ENCODE measurements around the gene COL2A1. TPM values are rescaled to one million over a fixed set of nuclear protein-coding genes. Genes with fewer than 3 reads are reported as not detected.
"Not testable (repeated sequence)": the region's sequence is repeated elsewhere in the genome, so short reads cannot be mapped to it uniquely, and the experiment has no call there.

The COL2A1 gene
- polyA plus RNA-seq, 4 donors: 0.19 to 65.7 TPM; not detected in 2

GRCh38 chr12:47965581-47965980 is 38.7 kb downstream of the COL2A1 start:
- Histone ChIP-seq H3K4me3 (ENCODE audit: low read depth in 1 of 3, low read length in 3 of 3) (no peak overlapping the region), H3K27me3 (ENCODE audit: control insufficient read depth in 3 of 3, insufficient read depth in 3 of 3, low read length in 3 of 3) (peaks cover 0 to 6% (median 0%) of the 10 kb centered on the region in 3 donors), H3K9me3 (ENCODE audit: control insufficient read depth in 2 of 2, insufficient read depth in 1 of 2, low read depth in 1 of 2, low read length in 1 of 2) (no peaks in the 10 kb centered on the region), H3K27ac (ENCODE audit: low read depth in 1 of 3, low read length in 2 of 3) (peak overlapping the region; percentile 79 to 86 (median 79)), H3K4me1 (ENCODE audit: control insufficient read depth in 3 of 3, insufficient read depth in 2 of 3, low read depth in 1 of 3, low read length in 2 of 3) (peaks cover 0 to 20% (median 4%) of the 10 kb centered on the region in 3 donors), H3K36me3 (ENCODE audit: control insufficient read depth in 3 of 3, insufficient read depth in 2 of 3, low read depth in 1 of 3, low read length in 3 of 3) (peaks cover 2 to 19% (median 12%) of the 10 kb centered on the region in 3 donors)
- FAIRE-seq: no peak
- peak; percentile 76 to 94 for DNase-seq
- 25 to 64% (median 35%) methylated on average over 3 of the region's 3 CpGs for WGBS, 3 donors

- peaks cover 0 to 6% (median 0%) of the 10 kb centered on the region in 3 donors for H3K27me3 ChIP-seq (ENCODE audit: control insufficient read depth in 3 of 3, insufficient read depth in 3 of 3, low read length in 3 of 3)
- peaks cover 2 to 17% (median 11%) of the 10 kb centered on the region in 3 donors for H3K36me3 ChIP-seq (ENCODE audit: control insufficient read depth in 3 of 3, insufficient read depth in 2 of 3, low read depth in 1 of 3, low read length in 3 of 3)
- H3K9me3 ChIP-seq (ENCODE audit: control insufficient read depth in 2 of 2, insufficient read depth in 1 of 2, low read depth in 1 of 2, low read length in 1 of 2): no peaks in the 10 kb centered on the region
- H3K4me3 ChIP-seq (ENCODE audit: low read depth in 1 of 3, low read length in 3 of 3): peak overlapping the region; percentile 75 to 95 (median 94)
- peaks cover 0 to 20% (median 4%) of the 10 kb centered on the region in 3 donors for H3K4me1 ChIP-seq (ENCODE audit: control insufficient read depth in 3 of 3, insufficient read depth in 2 of 3, low read depth in 1 of 3, low read length in 2 of 3)
- 12 to 18% (median 15%) methylated on average over 18 of the region's 18 CpGs for WGBS, 3 donors
- peak overlapping the region in 2 of 3 donors; percentile 39 to 79 for H3K27ac ChIP-seq (ENCODE audit: low read depth in 1 of 3, low read length in 2 of 3)
- no peak for FAIRE-seq
- peak in 1 of 2 donors; percentile 56 for DNase-seq
Measured at GRCh38 chr12:47964106-47964728, 40.1 kb downstream of the COL2A1 start.

- H3K9me3 ChIP-seq (ENCODE audit: control insufficient read depth in 2 of 2, insufficient read depth in 1 of 2, low read depth in 1 of 2, low read length in 1 of 2): no peaks in the 10 kb centered on the region
- peaks cover 0 to 20% (median 4%) of the 10 kb centered on the region in 3 donors for H3K4me1 ChIP-seq (ENCODE audit: control insufficient read depth in 3 of 3, insufficient read depth in 2 of 3, low read depth in 1 of 3, low read length in 2 of 3)
- H3K4me3 ChIP-seq (ENCODE audit: low read depth in 1 of 3, low read length in 3 of 3): peak within 1 kb of the TSS; percentile 75 to 95 (median 94)
- 0 to 1% (median 1%) methylated on average over 59 of the region's 59 CpGs for WGBS, 3 donors
- H3K27me3 ChIP-seq (ENCODE audit: control insufficient read depth in 3 of 3, insufficient read depth in 3 of 3, low read length in 3 of 3): peaks cover 0 to 6% (median 0%) of the 10 kb centered on the region in 3 donors
- H3K27ac ChIP-seq (ENCODE audit: low read depth in 1 of 3, low read length in 2 of 3): peak within 1 kb of the TSS; percentile 39 to 75 (median 50)
- DNase-seq (peak; percentile 93 to 98), FAIRE-seq (no peak)
- H3K36me3 ChIP-seq (ENCODE audit: control insufficient read depth in 3 of 3, insufficient read depth in 2 of 3, low read depth in 1 of 3, low read length in 3 of 3): peaks cover 2 to 14% (median 5%) of the 10 kb centered on the region in 3 donors
Measured at GRCh38 chr12:47963340-47964040, 40.8 kb downstream of the COL2A1 start, which contains the start of gene TMEM106C. TMEM106C (plus strand) TSS chr12:47963596; CDS start chr12:47964237, 641 bp downstream.

GRCh38 chr12:47962198-47962597 is 42.1 kb downstream of the COL2A1 start:
- WGBS, 3 donors: 85 to 92% (median 90%) methylated on average over 11 of the region's 11 CpGs
- H3K27me3 ChIP-seq (ENCODE audit: control insufficient read depth in 3 of 3, insufficient read depth in 3 of 3, low read length in 3 of 3): peaks cover 0 to 6% (median 0%) of the 10 kb centered on the region in 3 donors
- no peak for DNase-seq
- H3K9me3 ChIP-seq (ENCODE audit: control insufficient read depth in 2 of 2, insufficient read depth in 1 of 2, low read depth in 1 of 2, low read length in 1 of 2): peaks cover 0 to 10% of the 10 kb centered on the region in 2 donors
- peaks cover 0 to 10% (median 4%) of the 10 kb centered on the region in 3 donors for H3K36me3 ChIP-seq (ENCODE audit: control insufficient read depth in 3 of 3, insufficient read depth in 2 of 3, low read depth in 1 of 3, low read length in 3 of 3)
- no peak overlapping the region for H3K27ac ChIP-seq (ENCODE audit: low read depth in 1 of 3, low read length in 2 of 3)
- H3K4me1 ChIP-seq (ENCODE audit: control insufficient read depth in 3 of 3, insufficient read depth in 2 of 3, low read depth in 1 of 3, low read length in 2 of 3): peaks cover 0 to 20% (median 4%) of the 10 kb centered on the region in 3 donors
- no peak overlapping the region for H3K4me3 ChIP-seq (ENCODE audit: low read depth in 1 of 3, low read length in 3 of 3)
- FAIRE-seq: no peak

- not testable (repeated sequence) for DNase-seq; H3K4me3 ChIP-seq (ENCODE audit: low read depth in 1 of 3, low read length in 3 of 3); H3K36me3 ChIP-seq (ENCODE audit: control insufficient read depth in 3 of 3, insufficient read depth in 2 of 3, low read depth in 1 of 3, low read length in 3 of 3); H3K27ac ChIP-seq (ENCODE audit: low read depth in 1 of 3, low read length in 2 of 3); H3K27me3 ChIP-seq (ENCODE audit: control insufficient read depth in 3 of 3, insufficient read depth in 3 of 3, low read length in 3 of 3); H3K4me1 ChIP-seq (ENCODE audit: control insufficient read depth in 3 of 3, insufficient read depth in 2 of 3, low read depth in 1 of 3, low read length in 2 of 3); FAIRE-seq; H3K9me3 ChIP-seq (ENCODE audit: control insufficient read depth in 2 of 2, insufficient read depth in 1 of 2, low read depth in 1 of 2, low read length in 1 of 2)
- WGBS, 3 donors: 89 to 100% (median 95%) methylated on average over 1 of the region's 1 CpG
Measured at GRCh38 chr12:47957671-47958070, 46.6 kb downstream of the COL2A1 start.

GRCh38 chr12:47955059-47955458 is 49.2 kb downstream of the COL2A1 start:
- no peak for FAIRE-seq
- Histone ChIP-seq H3K27me3 (ENCODE audit: control insufficient read depth in 3 of 3, insufficient read depth in 3 of 3, low read length in 3 of 3) (no peaks in the 10 kb centered on the region), H3K27ac (ENCODE audit: low read depth in 1 of 3, low read length in 2 of 3) (no peak overlapping the region), H3K4me3 (ENCODE audit: low read depth in 1 of 3, low read length in 3 of 3) (no peak overlapping the region), H3K4me1 (ENCODE audit: control insufficient read depth in 3 of 3, insufficient read depth in 2 of 3, low read depth in 1 of 3, low read length in 2 of 3) (peaks cover 0 to 2% (median 0%) of the 10 kb centered on the region in 3 donors), H3K36me3 (ENCODE audit: control insufficient read depth in 3 of 3, insufficient read depth in 2 of 3, low read depth in 1 of 3, low read length in 3 of 3) (no peaks in the 10 kb centered on the region), H3K9me3 (ENCODE audit: control insufficient read depth in 2 of 2, insufficient read depth in 1 of 2, low read depth in 1 of 2, low read length in 1 of 2) (peaks cover 0 to 10% of the 10 kb centered on the region in 2 donors)
- WGBS, 3 donors: 80 to 88% (median 84%) methylated on average over 3 of the region's 3 CpGs
- DNase-seq: no peak

GRCh38 chr12:47954467-47955045 is 49.7 kb downstream of the COL2A1 start:
- peak; percentile 65 to 73 for DNase-seq
- Histone ChIP-seq H3K27ac (ENCODE audit: low read depth in 1 of 3, low read length in 2 of 3) (no peak overlapping the region), H3K4me1 (ENCODE audit: control insufficient read depth in 3 of 3, insufficient read depth in 2 of 3, low read depth in 1 of 3, low read length in 2 of 3) (peaks cover 0 to 4% (median 0%) of the 10 kb centered on the region in 3 donors), H3K27me3 (ENCODE audit: control insufficient read depth in 3 of 3, insufficient read depth in 3 of 3, low read length in 3 of 3) (no peaks in the 10 kb centered on the region), H3K36me3 (ENCODE audit: control insufficient read depth in 3 of 3, insufficient read depth in 2 of 3, low read depth in 1 of 3, low read length in 3 of 3) (no peaks in the 10 kb centered on the region), H3K9me3 (ENCODE audit: control insufficient read depth in 2 of 2, insufficient read depth in 1 of 2, low read depth in 1 of 2, low read length in 1 of 2) (peaks cover 0 to 10% of the 10 kb centered on the region in 2 donors), H3K4me3 (ENCODE audit: low read depth in 1 of 3, low read length in 3 of 3) (no peak overlapping the region)
- WGBS, 3 donors: 28 to 63% (median 33%) methylated on average over 4 of the region's 4 CpGs
- FAIRE-seq: no peak

GRCh38 chr12:47954058-47954457 is 50.2 kb downstream of the COL2A1 start:
- peaks cover 0 to 4% (median 0%) of the 10 kb centered on the region in 3 donors for H3K4me1 ChIP-seq (ENCODE audit: control insufficient read depth in 3 of 3, insufficient read depth in 2 of 3, low read depth in 1 of 3, low read length in 2 of 3)
- no peak overlapping the region for H3K4me3 ChIP-seq (ENCODE audit: low read depth in 1 of 3, low read length in 3 of 3)
- H3K27me3 ChIP-seq (ENCODE audit: control insufficient read depth in 3 of 3, insufficient read depth in 3 of 3, low read length in 3 of 3): no peaks in the 10 kb centered on the region
- no peak for FAIRE-seq
- H3K27ac ChIP-seq (ENCODE audit: low read depth in 1 of 3, low read length in 2 of 3): no peak overlapping the region
- peaks cover 0 to 10% of the 10 kb centered on the region in 2 donors for H3K9me3 ChIP-seq (ENCODE audit: control insufficient read depth in 2 of 2, insufficient read depth in 1 of 2, low read depth in 1 of 2, low read length in 1 of 2)
- H3K36me3 ChIP-seq (ENCODE audit: control insufficient read depth in 3 of 3, insufficient read depth in 2 of 3, low read depth in 1 of 3, low read length in 3 of 3): no peaks in the 10 kb centered on the region
- 67 to 85% (median 77%) methylated on average over 8 of the region's 8 CpGs for WGBS, 3 donors
- no peak for DNase-seq

All from small intestine (tissue), 7 donors.